ENCODE measurements around the gene ARMC2.

Gene ARMC2

GRCh38 chr6:109021870-109022269 is 173.6 kb downstream of the ARMC2 start:
- Histone ChIP-seq H4K20me1 (ENCODE audit: control insufficient read depth, insufficient read depth, low read depth, low read length) (no peaks in the 10 kb centered on the region), H3K36me3 (ENCODE audit: control insufficient read depth, low read length) (no peaks in the 10 kb centered on the region), H3K4me3 (ENCODE audit: low read length) (no peak overlapping the region), H3K79me2 (ENCODE audit: control insufficient read depth, low read length) (no peaks in the 10 kb centered on the region), H3K27ac (ENCODE audit: low read depth, low read length) (no peak overlapping the region), H3K4me1 (ENCODE audit: control insufficient read depth, low read length) (peaks cover 20% of the 10 kb centered on the region), H3K27me3 (ENCODE audit: control insufficient read depth, low read length) (no peaks in the 10 kb centered on the region), H3K9me2 (replicated peaks; ENCODE audit: control insufficient read depth, low read length) (no peaks in the 10 kb centered on the region), H3K4me2 (ENCODE audit: low read length) (no peak overlapping the region), H3F3A (ENCODE audit: control insufficient read depth, insufficient read depth) (no peaks in the 10 kb centered on the region), H3K9me3 (ENCODE audit: control insufficient read depth, insufficient read depth, low read length) (no peaks in the 10 kb centered on the region)
- TF ChIP-seq, protein P1, sequence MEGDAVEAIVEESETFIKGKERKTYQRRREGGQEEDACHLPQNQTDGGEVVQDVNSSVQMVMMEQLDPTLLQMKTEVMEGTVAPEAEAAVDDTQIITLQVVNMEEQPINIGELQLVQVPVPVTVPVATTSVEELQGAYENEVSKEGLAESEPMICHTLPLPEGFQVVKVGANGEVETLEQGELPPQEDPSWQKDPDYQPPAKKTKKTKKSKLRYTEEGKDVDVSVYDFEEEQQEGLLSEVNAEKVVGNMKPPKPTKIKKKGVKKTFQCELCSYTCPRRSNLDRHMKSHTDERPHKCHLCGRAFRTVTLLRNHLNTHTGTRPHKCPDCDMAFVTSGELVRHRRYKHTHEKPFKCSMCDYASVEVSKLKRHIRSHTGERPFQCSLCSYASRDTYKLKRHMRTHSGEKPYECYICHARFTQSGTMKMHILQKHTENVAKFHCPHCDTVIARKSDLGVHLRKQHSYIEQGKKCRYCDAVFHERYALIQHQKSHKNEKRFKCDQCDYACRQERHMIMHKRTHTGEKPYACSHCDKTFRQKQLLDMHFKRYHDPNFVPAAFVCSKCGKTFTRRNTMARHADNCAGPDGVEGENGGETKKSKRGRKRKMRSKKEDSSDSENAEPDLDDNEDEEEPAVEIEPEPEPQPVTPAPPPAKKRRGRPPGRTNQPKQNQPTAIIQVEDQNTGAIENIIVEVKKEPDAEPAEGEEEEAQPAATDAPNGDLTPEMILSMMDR (IDR thresholded peaks at IDR 0.05; ENCODE audit: low read depth, low read length, poor library complexity, severe bottlenecking), result no peak
- TF ChIP-seq EZH2phosphoT487 (IDR thresholded peaks at IDR 0.05; ENCODE audit: borderline replicate concordance, low read length), result no peak

GRCh38 chr6:109023356-109023925 is 175.2 kb downstream of the ARMC2 start:
- no peak overlapping the region for H3K27ac ChIP-seq (ENCODE audit: low read depth, low read length)

More at GRCh38 chr6:109023356-109023925, 175.2 kb downstream of the ARMC2 start:
- no peaks in the 10 kb centered on the region for H3K9me3 ChIP-seq (ENCODE audit: control insufficient read depth, insufficient read depth, low read length)
- H3K27me3 ChIP-seq (ENCODE audit: control insufficient read depth, low read length), result no peaks in the 10 kb centered on the region
- no peaks in the 10 kb centered on the region for H4K20me1 ChIP-seq (ENCODE audit: control insufficient read depth, insufficient read depth, low read depth, low read length)
- H3F3A ChIP-seq (ENCODE audit: control insufficient read depth, insufficient read depth), result no peaks in the 10 kb centered on the region
- no peaks in the 10 kb centered on the region for H3K79me2 ChIP-seq (ENCODE audit: control insufficient read depth, low read length)
- H3K4me3 ChIP-seq (ENCODE audit: low read length), result no peak overlapping the region
- TF ChIP-seq, protein P1 (IDR thresholded peaks at IDR 0.05; ENCODE audit: low read depth, low read length, poor library complexity, severe bottlenecking), result no peak
- TF ChIP-seq EZH2phosphoT487 (IDR thresholded peaks at IDR 0.05; ENCODE audit: borderline replicate concordance, low read length), result no peak
- H3K4me1 ChIP-seq (ENCODE audit: control insufficient read depth, low read length), result peaks cover 20% of the 10 kb centered on the region
- H3K36me3 ChIP-seq (ENCODE audit: control insufficient read depth, low read length), result no peaks in the 10 kb centered on the region
- no peaks in the 10 kb centered on the region for H3K9me2 ChIP-seq (replicated peaks; ENCODE audit: control insufficient read depth, low read length)
- H3K4me2 ChIP-seq (ENCODE audit: low read length), result peak overlapping the region; percentile 5; the same call in 1 of the 2 replicates

All from DOHH2 (cell line).